Stimulated activated CD8-positive, alpha-beta memory T cell treated with anti-CD3 and anti-CD28 coated beads, Interleukin-7, amount 100 ng/mL, for 1 hour (primary cell): ENCODE data around the gene CISTR.

Experiments
- DNase-seq, 2 donors: peaks; one replicate each; pipeline ENCODE4 v3.0.0-alpha.2; 2020; ENCODE audit warnings: low read depth in 2 of 2

Gene CISTR

DNA sequence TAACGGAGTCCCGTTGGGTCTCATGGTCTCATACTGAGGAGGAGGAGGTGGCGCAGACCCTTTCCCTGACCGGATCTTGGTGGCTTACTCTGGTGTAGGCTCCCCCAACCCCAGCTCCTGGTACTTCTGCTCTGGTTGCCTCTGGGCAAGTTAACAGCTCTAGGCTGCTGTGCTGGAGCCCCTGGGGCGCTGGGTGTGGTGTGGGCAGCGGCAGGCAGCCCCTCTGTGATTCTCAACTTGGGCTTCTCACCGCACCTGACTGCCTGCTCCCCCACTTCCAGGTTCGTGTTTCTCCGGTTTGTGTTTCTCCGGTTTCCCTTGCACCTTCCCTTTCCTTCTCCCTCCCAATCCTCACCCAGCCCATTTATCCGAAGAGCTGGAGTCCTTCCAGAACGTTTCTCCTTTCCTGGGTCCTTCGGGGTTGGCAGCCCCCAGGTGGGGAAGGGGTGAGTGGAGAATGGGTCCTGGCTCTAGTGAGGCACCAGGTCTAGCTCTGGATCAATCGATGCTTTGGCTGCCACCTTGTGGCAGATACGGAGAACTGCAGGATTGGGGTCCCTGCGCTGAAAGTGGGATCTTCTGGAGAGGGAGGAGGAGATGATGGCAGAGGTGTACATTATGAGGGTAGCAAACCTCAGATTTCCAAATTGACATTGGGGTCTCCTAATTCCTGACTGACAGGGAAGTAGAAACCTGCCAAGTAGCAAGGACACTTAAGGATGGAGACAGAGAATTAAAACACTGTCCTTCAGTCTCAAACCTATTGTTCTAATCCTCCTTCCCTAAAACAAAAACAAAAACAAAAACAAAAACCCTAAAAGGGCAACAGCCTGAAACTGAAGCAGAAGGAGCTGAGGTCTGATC, 8.3 kb downstream of the CISTR start:
- peak in 1 of 2 donors; percentile 44 for DNase-seq

DNA sequence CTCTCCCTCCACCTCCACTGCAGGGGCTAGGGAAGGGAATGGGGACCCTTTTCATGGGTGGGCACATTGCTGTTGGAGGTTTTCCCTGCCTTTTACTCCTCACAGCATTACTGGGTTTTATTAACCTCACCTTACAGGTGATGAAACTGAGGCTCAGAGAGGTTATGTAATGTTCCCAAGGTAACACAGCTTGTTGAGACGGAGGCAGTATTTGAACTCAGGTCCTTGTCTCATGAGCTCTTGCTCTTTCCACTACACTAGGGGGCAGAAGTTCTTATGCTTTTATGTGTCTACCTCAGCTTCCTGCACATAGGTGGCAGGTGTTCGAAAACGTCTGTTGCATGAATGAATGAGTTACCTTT, 11.7 kb downstream of the CISTR start:
- DNase-seq = no peak

DNA sequence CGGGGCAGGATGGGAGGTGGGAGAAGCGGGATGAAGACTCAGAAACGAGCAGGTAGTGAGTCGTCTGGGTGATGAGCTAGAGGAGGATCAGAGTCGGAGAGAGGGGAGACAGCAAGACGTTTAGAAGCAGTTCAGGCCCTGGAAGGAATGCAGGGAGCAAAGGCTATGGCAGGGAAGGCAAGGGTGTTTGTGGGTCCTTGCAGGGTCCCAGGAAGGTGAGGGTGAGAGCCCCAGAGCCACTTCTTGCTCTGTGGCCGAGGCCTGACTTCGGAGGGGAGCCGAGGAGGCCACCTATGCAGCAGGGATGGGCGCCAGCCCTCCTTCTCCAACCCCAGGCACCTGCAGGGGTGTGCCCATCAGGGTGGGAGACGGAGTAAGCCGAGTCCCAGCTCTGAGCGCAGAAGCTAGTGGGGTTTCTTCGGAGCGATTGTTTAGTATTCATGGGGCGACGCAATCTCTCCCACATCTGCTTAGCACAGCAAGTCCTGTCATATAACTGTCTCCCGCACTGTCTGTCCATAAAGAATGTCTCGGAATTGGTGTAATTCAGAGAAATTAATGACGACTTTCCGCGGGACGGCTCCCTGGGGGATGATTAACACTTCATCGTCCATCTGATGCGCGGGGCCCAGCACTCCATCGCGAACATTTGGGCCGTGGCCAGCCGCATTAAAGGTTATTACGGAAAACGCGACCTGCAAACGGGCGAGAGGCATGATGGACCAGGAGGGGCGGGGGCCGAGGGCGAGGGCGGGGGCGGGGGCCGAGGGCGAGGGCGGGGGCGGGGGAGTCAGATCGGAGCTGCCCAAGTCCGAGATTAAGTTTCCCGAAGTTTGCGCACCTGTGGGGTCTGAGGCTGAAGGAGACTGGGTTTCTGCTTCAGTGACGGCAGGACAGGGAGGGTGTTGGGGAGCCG, 12.3 kb downstream of the CISTR start:
- DNase-seq = no peak

DNA sequence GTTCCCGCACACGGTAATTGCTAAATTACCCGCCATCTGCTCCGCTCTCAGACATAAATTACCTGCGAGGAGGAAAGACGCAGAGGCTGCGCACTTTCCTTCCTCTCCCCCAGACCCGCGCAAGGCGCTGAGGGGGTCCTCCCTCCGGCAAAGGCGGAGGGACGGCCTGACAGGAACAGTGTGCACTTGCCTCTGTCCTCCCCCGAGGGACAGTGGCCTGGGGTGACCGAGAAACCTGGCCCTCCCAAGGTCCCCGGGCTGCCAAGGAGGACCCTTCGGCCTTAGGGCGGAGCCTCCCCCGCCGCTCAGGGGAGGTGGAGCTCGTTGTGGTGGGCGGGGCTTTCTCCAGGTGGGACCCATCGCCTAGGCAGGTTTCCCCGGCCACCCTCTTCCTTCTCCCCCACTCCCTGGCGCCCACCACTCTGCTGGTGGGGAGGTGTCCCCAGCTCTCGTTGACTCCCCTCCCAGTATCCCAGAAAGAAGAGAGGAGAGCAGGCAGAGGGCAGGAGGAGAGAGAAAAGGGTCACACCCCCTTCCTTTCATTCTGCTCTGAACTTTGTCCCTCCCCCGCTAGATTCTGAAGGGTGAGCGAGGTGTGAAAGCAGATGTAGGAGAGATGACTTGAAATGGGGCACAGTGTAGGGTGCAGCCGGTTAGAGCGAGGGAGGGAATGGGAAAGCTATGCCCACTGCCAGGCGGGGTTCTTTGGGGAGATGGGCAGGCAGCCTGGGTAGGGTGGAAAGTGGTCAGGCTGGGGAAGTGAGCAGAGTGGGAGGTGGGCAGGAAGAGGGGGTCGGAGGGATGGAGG, 13.2 kb downstream of the CISTR start:
- DNase-seq = no peak

DNA sequence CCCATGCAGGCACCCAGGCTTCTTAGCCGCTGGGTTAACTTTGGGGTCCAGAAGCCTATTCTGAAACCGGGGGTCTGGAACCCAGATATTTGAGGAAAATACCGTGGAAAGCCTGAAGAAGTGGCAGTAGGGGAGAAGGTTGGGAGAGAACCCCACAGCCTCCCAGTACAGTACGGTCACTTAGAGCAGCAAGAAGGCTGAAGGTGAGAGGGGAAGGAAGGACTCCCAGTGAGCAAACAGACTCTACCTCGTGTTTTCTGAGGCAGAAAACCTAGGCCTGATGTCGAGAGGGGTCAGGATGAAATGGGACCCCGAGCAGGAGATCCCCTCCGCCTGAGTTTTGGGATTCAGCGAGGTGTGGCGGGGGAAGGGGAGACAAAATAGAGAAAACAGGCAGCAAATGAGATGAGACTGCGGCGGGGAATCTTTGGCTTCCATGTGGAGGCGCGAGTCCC, 13.8 kb downstream of the CISTR start:
- DNase-seq = no peak

DNA sequence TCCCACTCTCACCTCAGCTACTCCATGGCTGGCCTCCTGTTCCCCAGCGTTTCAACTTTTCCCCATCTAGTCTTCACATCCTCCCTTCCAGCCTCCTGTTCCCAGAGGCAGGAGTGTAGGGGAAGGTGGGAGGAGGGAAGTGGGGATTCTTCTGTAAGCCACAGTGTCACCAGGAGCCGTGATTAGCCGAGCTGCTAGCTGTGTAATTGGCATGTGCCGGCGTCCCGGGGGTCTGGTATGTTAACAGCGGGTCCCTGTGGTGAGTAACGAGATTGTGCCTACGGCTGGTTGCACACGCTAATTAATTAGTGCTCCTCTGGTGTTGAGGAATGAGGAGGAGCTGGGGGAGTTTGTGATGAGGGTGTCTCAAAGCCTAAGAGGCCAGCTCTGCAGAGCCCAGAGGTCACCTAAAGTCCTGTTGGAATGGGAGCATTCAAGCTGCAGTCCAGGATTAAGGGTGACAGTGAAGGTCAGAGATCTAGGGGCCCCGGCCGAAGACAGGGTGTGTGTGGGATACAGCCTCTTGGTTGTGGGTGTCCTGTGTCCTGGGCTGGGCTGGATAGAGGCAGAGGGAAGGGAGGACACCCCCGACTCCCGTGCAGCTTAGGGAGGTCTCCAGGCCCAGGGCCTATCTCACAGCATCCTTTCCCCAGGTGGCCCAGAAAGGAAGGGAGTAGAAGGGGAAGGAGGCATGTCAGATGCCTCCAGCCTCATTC, 14.5 kb downstream of the CISTR start:
- no peak for DNase-seq

DNA sequence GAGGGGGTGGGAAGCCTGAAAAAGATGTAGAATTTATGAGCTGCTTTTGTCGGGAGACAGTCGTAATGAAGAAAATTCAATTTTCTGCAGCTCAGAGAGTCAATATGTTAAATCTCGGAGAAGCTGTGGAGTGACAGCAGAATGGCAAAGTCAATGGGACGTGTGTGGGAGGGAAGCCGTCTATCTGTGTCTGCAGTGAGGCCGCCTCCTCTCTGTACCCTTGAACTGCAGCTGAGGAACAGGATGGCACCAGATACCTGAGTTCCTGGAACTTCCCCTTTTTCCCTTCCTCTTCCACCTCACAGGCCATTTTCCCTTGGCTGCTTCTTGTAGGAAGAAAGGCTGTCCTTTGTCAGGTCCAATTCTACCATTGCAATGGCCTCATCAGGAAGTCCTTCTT, 15.2 kb downstream of the CISTR start:
- no peak for DNase-seq

DNA sequence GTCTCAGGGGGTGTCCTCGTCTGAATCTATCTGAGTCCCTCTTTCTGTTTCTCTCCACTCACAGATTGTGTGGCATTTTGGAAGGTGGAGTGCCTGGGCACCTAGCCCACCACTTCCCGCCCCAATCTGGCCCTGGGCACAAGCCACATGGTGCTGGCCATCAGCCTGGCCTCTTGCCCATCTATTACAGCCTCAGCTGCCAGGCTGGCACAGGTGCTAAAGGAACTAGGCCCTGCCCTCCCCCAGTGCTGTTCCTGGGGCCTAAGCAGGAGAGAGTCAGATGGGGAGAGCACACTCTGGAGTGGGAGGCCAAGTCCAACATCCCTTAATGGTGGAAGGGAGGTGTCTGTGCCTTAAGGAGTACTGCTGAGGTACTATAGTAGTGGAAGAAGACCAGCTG, 16.2 kb downstream of the CISTR start:
- DNase-seq = no peak

DNA sequence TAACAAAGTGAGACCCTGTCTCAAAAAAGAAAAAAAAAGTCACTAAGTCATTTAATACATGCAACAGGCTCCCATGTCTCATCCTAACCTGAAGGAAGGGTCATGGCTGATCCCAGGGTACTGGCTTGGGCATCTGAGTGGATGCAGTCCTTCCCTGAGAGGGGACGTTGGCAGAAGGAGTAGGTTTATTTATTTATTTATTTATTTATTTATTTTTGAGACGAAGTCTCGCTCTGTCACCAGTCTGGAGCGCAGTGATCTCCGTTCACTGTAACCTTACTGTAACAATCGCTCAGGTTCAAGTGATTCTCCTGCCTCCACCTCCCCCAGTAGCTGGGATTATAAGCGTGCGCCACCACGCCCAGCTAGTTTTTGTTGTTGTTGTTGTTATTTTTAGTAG, 17.4 kb downstream of the CISTR start:
- no peak for DNase-seq

DNA sequence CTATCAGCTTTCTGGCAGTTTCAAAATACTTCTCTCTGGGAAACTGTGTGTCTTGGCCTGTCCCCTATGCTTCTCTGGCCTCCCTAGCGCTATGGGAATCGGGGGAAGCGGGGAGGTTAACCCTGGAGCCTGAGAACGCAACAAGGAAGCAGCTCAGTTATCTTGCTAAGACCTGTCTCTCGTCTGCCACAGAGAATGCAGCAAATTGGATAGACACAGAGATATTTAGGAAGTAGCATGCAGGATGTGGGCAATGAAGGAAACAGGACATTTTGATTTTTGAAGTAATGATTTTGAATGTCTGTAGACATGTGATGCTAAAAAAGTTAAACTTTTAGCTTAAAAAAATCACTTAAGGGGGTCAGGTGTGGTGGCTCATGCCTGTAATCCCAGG, 18.0 kb downstream of the CISTR start:
- DNase-seq = no peak

DNA sequence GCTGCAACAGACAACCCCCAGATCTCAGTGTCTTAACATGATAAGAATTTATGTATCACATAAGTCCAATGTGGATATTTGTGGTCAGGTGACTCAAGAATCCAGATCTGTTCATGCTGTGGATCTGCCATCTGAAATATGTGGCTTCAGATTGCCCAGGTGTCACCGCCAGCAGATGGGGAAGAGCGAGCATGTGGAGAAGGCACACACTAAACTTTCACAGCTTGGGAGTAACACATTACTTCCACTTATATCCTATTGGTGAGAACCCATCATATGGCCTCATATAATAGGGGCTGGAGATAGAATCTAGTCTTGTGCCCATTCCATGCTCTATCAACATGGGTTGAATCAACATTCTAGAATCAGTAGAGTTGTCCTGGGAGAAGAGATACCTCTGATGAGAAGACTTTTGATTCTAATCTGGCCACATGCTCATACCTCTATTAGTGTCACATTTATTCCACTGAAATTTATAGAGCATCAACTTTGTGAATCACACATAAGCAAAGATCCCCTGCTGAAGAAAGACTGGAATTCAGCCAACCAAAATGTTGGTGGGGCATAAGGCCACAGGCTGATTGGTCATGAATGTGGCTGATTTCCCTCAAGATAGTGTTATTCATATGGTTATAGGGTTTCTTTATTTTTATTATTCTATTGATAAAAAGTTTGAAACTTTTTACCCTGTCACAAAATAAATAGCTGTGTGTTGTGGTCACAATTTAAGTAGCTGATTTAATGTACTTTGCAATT, 18.6 kb downstream of the CISTR start:
- DNase-seq = no peak

DNA sequence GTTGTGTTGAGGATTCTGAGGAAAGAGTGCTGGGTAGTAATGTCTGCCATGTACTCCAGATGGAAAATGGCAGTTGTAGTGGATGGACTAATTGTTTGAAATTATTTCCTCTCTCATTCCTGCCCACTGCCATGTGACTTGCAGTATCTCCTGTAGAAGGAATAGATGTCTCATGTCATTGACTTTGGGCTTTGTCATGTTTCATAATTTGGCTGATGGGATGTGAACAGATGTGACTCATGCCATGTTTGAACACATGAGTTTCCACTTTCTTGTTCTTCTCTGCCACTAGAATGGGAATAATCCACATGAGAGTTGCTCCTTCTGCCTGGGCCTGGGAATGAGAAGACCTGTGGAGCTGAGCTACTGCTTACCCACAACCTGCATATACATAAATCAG, 22.1 kb downstream of the CISTR start:
- no peak for DNase-seq

DNA sequence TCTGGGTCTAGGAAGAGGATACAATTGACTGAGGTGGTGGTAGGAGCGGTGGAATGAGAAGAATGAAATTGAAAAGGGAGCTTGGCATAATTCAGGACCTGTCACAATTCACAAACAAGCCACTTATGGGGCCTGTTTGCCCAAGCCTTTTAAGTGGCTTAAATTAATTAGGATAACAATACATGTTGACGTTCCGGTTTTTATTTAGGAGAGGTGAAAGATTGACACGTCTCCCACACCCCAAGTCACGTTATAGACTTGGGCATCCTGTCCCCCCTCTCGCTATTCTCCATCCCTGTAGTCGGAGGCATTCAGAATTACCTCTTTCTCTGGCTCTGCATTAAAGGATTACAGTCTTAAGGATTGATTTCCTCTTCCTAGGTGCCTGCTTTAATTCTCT, 23.6 kb downstream of the CISTR start:
- DNase-seq = no peak

DNA sequence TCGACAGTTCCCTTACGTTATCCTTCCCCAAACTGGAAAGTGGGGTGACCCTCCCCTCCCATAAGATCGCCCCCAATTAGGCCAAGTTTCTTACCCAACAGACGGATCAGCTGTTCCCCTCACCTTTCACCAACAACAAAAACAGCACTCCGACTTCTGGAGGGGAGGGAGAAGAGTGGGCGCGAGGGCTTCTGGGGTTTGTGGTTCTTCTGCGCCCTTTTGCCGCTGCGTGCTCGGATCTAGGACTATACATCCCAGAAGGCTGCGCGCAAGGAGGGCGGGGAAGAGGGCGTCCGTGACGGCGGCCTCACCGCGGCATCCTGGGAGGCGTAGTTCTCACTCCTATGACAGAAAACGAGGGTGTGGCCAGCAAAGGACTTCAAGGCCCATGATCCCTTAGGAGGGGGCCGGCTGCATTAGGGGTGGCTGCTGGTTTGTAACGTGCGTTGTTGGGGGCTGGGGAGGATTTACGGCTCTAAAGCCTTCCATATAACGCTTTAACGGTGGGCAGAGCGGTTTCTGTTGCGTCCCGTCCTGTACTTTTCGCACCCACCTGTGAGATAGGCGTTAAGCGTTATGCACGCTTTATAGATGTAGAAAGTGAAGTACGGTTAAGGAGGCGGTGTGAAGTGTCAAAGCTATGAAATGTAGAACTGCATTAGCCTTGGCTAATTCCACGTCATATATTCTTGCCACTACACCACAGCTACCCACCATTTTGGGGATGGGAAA, 24.3 kb downstream of the CISTR start, which contains the start of gene CALCOCO1:
CALCOCO1 (minus strand) TSS at position 143 of the 732 bp plus-strand sequence. CDS start 2,210 bp downstream, outside the sequence.
- DNase-seq = peak; percentile 88 to 91

DNA sequence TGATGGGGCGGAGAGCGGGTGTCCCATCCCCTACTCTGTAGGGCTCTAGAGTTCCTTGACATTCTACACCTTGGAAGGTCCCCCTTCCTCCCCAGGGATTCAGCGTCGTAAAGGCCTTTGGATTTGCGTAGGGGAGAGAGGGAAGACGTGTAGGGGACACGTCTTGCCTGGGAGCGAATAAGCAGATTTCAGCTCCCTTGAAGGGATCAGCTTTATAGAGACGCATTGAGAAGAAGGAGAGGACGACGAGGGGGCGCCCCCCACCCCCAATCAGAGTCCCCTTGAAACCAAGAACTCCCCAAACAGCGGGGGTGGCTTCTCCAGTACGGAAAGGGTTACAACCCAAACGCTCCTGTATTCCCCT, 24.9 kb downstream of the CISTR start:
- DNase-seq = no peak

DNA sequence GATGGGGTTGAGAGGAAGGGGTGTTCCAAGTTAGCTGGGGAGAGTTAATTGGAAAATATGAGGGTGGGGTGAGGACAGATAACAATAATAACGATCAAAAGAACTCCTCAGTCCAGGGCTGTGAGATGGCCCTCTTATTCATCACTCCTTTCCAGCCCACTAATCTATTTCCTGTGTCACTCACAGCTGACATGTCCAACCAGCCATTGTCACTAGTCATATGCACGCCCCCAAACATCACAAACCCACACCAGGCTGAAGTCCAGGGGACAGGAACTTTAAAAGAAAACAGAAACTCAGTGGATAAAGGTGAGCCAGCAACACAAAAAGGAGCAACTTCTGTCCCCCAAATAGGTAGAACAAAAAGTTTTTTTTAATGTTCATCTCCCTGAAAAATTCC, 25.4 kb downstream of the CISTR start:
- no peak for DNase-seq

DNA sequence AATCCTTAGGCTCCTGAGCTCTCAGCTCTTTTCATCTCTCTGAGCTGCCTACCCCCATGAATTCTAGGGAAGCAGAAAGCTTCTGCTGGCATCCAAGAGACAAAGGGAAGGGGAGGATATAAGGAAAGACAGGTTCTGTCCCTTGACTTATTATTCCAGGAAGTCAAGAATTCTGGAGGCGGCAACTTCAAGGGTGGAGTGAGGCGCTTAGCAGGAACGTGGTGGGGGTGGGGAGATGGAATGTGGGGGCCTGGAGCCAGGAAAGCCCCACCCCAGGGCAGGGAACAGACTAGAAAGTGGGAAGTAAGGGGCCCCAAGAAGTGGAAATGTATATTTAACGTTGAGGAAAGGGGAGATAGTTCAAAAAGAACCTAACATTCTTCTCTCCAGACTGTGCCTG, 26.0 kb downstream of the CISTR start:
- DNase-seq = no peak

DNA sequence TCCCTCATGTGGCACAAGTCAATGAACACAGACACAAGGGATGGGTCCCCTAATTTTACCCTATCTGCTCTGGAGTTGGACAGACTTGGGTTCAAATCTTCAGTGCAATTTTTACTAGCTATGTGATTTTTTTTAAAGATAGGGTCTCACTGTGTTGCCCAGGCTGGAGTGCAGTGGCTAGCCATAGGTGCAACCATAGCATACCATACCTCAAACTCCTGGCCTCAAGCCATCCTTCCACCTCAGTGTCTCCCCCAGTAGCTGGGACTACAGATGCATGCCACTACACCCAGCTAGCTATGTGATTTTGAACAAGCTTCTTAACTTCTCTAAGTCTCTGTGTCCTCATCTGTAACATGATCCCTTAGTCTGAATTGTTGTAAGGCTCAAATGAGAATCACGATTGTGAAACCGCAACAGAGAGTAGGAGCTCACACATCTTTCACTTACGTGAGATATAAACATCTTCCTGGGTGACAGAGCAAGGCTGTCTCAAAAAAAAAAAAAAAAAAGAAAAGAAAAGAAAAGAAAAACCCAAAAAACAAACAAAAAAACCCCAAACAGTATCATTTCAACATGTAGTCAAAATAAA, 29.2 kb downstream of the CISTR start:
- DNase-seq = no peak

DNA sequence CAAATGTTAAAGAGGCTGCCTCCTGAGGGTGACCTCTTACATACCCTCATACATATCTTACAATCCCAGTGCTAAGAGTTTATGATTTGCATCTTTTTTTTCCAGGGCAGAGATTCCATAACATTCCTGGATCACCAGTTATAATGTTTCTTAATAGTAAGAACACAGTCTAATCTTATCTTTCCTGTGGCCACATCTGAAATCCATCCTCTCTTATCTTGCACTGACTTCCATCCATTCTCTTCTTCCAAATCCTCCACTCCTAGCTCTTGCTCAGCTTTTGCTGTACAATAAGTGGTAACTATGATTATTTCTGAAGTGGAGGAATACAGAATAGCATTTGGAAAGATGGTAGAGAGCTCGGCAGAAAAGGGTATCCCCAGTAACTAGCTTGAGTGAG, 30.8 kb downstream of the CISTR start:
- no peak for DNase-seq
